Stimulated activated CD8-positive, alpha-beta memory T cell treated with anti-CD3 and anti-CD28 coated beads, Interleukin-15, amount 100 ng/mL, for 4 hours (primary cell): ENCODE measurements around the gene UBQLN4.

Experiments used
- DNase-seq, 2 donors: peaks; one replicate each; pipeline ENCODE4 v3.0.0-alpha.2; 2020; ENCODE audit warnings: low read depth in 2 of 2

Gene UBQLN4

DNA sequence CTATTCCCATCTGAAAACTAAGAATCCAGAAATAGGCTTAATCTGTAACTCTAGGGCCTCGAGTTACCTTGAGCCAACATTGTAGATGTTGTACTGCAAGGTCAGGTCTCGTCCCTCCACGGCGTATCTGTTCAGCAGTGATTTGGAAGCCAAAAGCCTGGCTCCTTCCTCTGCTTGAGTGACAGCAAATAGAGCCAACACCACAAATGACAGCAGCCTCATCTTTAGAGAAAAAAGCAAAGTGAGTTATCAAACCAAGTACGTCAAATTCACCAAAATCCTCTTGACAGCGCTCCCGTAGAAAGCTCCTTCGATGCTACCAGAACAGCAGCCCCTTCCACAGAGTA, 33.7 kb downstream of the UBQLN4 start:
- DNase-seq: no peak

DNA sequence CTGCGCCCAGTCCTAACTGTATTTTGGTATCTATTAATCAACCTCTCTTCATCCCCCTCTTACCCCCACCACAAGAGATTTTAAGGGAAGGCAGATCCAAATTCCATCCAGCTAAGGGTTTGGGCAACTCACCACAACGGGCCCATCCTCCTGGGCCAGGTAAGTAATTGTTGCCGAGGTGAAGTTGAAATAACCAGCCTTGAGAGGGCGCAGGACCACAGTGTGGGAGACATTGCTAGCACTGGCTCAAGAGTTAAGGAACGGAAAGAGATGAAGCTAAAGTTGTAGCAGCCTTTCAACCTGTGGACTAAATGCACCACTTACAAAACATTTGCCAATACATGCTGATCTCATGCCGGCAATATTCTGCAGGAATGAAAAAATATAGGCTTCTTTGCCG, 38.8 kb downstream of the UBQLN4 start:
- DNase-seq: no peak

DNA sequence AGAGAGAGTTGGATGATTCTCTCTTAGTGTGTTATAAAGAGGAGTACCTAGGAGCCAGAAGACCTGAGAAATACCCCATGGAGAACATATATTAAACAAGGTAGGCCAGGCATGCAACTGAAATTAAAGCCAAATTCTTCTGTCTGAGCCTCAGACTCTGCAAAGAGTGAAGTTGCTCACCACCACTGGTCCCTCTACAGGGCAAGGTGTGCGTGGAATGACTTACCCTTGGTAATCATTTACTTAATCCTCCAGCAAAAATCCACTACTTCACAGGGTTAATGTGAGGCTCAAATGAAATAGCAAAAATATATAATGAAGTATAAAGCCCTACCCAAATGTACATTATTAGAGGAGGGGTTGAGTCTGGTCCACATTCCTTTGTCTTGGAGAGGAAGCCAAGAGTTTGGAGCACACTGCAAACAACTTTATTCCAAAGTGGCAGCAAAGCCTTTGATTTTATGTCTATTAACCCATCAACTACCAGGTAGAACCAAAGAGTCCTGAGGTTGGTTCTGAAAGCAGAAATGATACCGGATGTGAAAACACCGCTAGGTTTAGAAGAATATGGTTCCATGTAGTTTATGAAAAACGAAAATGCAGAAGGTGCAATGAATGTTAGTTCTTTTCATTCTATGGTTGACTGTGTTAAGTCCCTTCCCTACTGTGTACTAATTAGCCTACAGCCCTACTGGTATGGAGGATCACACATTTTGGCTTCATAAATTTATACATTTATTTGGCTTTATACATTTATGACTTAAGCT, 41.4 kb downstream of the UBQLN4 start:
- DNase-seq: no peak

DNA sequence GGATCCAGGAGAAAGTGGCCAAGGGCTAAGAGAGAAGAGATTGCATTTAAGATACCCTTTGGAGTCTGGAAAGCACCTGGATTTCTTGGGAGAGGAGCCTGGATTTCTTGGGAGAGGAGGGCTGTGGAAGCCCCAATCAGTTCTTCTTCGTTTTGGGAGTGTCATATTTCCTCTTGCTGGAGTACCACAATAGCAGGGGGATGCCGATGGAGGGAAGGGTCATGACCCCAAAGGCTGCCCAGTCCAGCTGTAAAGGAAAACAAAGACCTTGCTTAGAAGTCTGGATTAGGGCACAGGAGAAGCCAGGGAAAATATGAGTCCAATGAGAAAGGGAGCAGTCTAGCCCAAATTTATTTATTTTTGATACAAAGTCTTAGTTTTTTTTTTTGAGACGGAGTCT, 44.2 kb downstream of the UBQLN4 start:
- no peak for DNase-seq

DNA sequence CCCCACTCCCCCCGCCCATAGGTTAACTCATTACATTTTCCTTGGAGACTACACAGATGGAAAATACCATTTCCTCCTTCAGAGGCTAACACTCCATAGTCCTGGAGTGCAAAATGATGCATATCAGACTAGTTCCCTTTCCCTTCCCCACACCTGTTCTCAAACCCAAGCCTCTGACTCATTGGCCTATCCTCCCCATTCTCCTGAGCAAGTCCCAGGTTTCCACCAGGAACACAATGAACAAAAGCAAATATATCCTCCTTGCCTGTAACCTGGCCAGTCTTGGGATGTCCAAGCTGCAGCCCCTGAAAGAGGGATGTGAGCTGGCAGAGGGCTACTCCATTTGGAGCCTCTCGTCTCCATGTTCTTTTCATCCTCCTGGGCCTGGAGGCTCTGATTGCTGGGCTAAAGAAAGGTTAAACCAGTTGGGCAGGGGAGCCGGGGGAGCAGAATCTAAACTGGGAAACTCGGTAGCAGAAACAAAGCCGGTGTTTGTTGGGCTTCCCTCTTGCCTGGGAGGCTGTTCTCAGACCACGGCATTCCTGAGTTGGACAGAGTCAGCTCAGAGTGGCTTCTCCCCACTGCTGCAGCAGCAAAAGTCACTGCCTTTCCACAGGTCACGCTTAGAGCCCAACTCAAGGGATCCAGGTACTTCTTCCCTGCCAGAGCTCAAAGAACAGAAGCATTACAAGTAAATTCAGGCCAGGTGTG, 46.8 kb downstream of the UBQLN4 start:
- DNase-seq: no peak

DNA sequence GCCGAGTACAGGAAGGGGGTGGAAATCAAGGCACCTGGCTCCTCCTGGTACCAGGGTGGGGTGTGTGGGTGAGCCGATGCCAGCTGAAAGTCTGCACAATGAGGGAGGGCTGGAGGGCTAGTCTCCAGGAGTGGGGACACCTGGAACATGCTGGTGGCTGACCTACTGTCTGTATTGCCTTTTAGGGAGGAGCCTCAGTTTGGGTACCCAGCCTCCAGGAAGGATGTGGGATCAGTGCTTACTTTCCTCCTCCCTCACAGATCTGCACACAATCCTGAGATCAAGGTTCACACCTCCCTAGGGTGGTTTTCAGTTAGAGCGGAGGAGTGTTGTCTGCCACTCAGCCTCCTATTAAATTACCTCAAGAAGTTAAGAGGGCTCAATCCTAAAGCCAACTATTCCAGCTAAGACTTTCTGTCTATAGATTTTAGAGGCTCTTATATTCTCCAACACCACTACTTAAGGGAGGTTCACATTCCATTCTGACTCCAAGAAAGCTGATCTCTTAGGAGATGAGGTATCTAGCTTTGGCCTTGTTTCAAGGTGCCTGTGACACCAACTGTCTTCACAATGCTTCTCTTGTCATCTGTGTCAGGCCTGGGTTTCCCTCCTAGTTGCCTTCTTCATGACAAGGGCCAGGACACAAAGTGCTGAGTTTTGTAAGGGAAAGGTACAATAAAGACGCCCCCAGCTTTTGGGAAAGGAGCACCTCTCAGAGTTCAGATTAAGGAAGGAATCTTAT, 48.6 kb downstream of the UBQLN4 start:
- no peak for DNase-seq

DNA sequence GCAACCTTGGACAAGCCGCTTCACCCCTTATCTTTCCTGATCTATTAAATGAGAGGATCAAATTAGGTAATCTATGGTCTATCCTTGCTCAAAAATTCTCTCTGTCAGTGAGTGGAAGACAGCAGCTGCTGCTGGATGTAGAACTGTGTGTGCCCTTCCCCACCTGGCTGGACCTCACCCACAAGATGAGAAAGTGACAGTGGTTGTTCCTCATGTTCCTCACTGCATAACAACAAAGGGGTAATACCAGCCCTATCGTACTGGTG, 49.7 kb downstream of the UBQLN4 start:
- no peak for DNase-seq

DNA sequence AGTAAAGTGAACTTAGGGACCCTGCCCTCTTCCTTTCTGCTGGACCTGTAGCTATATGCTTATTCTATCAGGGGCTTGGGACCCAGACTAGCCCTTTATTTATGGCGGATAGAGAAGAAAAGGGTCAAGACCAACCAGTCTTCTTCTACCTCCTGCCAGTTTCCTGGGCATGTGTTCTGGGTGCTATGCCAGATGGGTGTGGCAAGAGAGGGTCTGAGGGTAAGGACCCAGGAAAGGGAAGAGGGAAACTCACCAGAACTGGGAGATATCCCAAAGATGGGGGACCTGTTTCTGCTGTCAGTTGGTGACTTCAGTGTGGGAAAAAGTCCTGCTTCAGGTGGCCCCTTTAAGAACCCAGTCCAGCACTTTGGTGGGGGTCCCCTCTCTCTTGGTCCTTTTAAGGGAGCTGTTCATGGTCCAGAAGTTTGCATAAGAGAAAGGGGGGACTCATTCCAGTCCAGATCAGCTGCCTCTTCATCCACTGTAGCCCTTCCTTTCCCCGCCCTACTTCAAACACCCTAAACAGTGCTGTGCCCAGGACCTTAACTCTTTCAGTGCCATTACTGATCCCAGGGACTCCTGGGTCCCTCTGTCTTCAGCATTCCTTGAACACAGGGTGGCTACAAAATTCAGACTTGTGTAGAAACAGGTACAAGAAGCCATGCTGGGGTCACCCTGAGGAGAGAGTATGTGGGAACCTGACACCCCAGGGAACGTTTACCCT, 51.2 kb downstream of the UBQLN4 start:
- no peak for DNase-seq

DNA sequence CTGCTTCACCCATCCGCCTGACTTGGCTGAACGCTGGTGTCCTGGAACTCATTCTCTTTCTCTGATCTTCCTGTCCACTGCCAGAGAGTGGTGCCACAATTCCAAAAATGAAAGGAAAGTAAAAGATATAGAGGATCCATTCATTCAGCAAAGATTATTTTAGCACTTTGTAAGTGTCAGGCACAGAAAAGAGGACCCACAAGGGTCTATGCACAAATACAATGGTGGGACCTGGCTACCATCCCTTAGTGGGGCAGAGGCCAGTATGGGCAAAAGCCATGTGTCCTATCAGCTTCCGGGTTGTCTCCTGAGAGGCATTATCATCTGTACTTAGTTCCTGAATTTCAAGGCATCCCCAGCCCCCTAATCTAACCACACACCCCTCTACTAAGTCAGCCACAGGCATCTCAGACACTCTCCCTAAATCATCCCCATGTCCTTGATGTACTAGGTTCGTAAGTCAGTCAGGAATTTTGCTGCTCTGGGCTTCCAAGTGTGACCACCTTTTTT, 51.9 kb downstream of the UBQLN4 start:
- DNase-seq: no peak

DNA sequence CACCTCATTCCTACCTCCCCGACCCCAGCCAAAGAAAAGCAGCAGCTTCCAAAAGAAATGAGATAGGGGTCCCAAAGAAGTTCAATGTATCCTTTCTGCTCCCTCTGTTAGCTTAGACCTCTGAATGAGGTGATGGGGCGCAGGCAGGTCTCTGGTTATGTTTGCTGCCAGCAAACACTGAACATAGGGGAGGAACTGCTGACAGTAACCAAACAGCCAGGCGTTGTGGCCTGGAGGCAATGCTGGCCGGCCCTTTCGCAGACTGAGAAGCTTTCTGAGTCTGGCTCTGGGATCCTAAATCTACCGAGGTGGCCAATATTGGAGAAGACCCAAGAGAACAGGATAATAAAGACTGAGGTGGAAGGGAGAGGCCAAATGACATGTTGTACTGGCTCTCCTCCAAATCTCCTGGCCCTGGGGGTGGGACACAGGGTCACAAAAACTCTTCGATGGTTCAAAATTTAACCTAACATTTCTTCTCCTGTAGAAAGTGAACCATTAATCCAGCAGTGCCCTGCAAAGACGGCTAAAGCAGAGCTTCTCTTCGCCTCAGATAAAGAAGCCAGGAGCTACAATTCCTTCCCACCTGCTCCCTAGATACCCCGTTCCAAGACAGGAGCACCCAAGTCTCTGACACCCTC, 52.5 kb downstream of the UBQLN4 start:
- no peak for DNase-seq

DNA sequence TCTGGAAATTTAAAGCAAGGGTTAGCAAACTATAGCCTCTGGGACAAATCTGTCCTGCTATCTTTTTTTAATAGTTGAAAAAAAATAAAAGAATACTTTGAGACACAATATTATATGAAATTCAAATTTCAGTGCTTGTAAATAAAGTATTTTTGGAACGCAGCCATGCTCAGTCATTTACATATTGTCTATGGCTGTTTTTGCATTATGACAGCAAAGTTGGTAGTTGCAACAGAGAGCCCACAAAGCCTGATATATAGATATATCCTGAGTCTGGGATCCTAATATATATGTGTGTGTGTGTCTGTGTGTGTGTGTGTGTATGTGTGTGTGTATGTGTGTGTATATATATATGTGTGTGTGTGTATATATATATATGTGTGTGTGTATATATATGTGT, 53.6 kb downstream of the UBQLN4 start:
- no peak for DNase-seq

DNA sequence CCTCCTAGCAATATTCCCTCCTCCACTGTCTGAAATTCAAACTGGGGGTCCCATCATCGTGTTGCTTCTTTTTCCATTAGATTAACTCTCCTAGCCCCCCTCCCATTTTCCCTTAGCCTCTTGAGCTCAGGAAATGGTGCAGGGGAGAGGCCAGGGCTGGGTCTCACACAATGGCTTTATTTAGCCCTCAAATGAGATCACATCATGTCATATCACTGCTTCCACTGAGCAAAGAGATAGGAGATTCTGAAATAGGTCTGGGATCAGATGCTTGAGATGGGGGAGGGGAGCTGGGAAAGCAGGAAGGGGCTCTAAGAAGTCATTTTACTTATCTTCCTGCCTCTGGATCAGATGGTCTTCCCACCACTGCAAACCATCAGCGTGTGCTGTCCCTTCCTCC, 57.4 kb downstream of the UBQLN4 start:
- DNase-seq: no peak

DNA sequence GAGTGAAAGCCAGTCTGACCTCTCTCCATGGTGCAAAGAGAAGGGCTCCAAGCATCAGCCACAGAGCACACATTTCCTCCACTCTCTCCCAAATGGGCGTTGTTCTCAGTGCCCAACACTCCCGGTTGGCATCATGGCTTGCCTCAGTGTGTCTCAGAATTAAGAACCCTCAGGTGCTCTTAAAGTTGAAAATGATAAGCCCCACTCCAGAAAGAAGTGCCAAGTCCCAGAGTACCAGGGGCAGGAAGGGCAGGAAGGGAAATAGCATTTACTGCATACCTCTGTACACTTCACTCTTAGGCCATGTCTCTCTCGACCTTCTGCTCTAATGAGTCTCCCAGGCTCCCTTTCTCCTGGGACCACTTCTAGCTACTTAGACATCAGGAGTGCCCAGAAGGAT, 60.0 kb downstream of the UBQLN4 start:
- no peak for DNase-seq

DNA sequence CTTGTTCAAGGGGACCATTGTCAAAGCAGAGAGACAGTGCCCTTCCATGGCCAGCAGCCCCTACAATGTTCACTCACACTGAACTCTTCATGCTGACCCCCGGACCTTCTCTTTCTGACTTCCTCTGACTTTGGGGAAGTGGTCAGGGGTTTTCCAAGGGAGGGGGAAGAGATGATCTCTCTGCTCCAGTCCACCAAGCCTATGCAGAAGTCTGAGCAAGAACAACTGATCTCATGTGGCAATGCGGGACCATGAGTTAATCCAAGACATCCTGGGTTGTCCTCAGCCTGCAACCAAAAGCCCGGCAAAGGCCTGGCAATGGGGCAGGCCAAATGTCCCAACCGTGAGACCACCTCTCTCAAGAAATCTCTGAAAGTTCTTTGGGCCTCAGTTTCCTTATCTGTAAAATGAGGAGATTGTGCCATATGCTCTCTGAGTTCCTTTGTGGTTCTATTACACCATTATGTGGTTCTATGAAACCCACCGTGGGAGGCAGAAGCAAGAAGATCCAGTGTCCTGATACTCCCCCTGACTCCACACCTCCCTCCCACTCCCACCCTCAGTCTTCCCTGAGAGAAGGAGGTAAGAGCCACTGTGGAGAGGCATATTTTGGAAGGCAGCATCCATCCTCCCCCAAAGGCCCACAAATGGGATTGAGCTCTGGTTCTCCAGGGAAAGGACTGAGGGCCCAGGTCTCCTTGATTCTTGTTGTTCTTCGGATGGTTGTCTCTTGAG, 63.4 kb downstream of the UBQLN4 start:
- DNase-seq: no peak

DNA sequence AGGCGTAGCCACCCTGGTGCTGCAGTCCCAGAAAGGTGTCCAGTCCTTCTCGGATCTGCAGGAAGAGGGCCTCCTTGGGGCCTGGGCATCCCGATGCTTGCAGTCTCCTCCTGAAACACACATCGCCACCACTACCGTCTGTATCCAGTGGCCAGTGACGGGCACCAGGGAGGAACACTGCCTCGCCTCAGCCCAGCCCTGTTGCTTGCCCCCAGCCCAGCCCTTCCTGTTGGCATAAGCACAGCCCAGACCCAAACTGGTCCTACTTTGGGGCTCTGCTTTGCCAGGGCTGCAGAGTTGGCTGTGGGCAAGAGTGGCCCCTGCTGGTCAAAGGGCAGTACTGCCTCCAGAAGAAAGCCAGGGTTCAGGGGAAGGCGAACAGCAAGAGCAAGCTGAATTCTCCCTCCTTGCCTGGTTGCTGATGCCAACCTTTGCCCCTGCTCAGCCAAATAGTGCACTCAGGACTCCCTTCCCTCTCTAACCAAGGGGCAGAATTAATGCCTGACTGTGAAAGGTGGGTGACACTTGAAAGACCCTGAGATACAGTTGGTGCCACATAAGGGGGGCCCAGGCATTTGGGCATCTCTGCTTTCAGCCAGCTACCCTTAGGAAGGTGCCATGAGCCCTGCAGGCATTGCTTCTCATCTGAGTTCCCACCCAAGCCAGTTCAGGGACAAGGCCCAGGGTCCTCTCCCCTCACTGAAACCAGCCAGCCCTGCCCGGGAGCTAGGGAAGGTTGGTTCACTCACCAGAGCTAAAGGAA, 64.2 kb downstream of the UBQLN4 start:
- DNase-seq: peak; percentile 51 to 60
